ENCODE data around the gene C13orf46.

C13orf46 gene

GRCh38 chr13:113956571-113956970 lies 17.3 kb downstream of the C13orf46 start:
- FAIRE-seq (no peak), DNase-seq (ENCODE audit: low spot score) (no peak)

GRCh38 chr13:113955691-113956090 lies 18.2 kb downstream of the C13orf46 start:
- no peak for FAIRE-seq

GRCh38 chr13:113955235-113955634 lies 18.6 kb downstream of the C13orf46 start:
- no peak for FAIRE-seq
- DNase-seq (ENCODE audit: low spot score): no peak

More at GRCh38 chr13:113955691-113956090, 18.2 kb downstream of the C13orf46 start:
- DNase-seq (ENCODE audit: low spot score): no peak

DNA sequence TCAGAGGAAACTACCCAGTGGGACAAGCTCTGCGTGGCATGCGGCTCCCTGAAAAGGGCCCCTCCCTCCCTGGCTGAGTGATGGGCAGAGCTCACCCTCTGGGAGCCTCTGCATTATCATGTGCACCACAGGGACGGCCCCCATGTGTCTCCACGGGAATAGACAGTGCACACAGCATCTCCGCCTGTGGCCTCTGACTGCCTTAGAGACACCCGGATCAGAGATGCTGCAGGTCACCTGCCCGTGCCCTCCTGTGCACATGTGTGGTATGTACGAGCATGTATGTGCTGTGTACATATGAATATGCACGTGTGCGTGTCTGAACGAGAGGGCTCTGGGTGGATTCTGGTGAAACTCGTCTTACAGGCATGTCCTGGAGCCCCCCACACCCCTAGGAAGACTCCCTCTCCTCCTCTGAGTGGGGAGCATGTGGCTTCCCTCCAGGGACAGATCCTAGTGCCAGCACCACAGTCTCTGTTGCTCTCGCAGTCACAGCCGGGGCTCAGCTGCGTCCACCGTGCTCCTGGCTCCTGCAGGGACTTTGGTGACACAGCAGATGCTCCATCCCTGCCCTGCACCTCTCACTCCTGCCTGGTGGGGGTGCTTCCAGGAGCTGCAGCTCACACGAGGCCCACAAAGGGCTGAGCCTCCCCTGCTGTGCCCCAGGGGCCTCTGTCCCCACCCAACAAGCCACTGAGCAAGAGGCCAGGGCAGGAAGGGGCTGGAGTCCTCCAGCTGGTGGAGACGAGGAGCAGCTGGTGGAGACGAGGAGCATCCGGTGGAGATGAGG lies 19.6 kb downstream of the C13orf46 start:
- no peak for DNase-seq (ENCODE audit: low spot score)
- no peak for FAIRE-seq

DNA sequence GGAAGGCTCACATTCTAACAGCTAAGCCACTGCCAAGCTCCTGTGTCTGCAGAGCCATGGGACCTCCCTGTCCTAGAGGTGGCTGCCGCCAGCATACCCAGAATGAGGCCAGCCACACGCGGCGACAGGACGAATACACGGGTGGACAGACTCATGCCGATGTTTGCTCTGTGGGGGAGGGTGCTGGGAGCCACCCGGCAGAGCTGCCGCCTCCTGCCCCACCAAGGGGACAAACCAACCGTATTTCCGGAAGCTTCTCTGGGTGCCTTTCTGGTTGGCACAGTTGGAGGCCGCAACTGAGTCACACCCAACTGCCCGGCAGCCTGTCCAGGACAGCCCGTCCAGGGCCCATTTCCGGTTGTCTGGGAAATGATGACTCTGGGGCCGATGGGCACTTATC lies 20.3 kb downstream of the C13orf46 start:
- DNase-seq (ENCODE audit: low spot score) (no peak), FAIRE-seq (no peak)

GRCh38 chr13:113952983-113953520 lies 20.8 kb downstream of the C13orf46 start:
- FAIRE-seq: no peak
- no peak for DNase-seq (ENCODE audit: low spot score)

- no peak for FAIRE-seq
- no peak for DNase-seq (ENCODE audit: low spot score)
These were observed 21.5 kb downstream of the C13orf46 start for GRCh38 chr13:113952151-113952982.

GRCh38 chr13:113951246-113951999 lies 22.5 kb downstream of the C13orf46 start:
- DNase-seq (ENCODE audit: low spot score) (peak; percentile 71), FAIRE-seq (no peak)

GRCh38 chr13:113950451-113951245 lies 23.2 kb downstream of the C13orf46 start:
- DNase-seq (ENCODE audit: low spot score): no peak
- no peak for FAIRE-seq

DNA sequence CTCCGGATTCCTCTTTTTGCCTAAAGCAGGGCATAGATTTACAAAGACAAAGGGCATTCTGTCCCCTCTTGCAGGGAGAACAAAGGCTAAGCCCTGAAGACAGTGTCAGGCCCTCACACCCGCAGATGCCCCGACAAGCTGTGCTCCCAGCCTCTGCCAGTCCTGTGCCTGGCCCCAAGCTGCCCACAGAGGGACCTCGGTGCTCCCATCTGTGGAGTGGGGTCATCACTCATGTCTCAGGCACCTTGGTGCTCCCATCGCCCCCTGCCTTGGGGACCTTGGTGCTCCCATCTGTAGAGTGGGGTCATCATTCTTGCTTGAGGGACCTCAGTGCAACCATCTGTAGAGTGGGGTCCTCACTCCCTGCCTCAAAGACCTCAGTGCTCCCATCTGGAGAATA lies 24.3 kb downstream of the C13orf46 start:
- DNase-seq (ENCODE audit: low spot score) (no peak), FAIRE-seq (no peak)

DNA sequence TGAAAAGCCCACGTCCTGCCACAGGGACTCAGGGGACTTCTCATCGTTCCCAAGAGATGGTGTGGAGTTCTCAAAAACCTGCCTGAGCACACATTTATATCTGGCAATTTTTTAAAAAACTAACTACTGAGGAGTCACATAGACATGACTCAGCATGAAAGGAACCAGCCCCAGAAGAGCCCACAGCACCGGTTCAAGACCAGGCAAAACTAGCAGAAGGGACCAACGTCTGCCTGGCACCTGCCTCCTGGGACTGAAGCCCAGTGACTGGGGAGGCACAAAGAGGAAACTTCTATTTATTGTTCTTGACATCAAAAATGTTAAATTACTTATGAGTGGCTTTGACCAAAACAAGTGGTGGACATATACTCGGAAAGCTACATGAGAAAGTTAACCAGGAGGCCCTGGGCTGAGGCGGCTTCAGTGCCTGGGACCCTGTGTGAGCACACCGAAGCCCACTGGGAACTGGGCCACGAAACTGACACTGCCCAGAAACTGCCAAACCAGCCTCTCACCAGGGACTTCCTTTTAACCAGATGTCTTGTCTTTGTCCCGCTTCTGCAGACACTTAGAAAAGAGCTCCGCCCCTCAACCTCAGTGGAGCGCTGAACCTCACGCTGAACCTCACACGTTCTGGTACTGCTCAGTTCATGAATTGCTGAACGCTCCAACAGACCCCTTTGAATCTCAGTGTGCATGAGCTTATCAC lies 25.7 kb downstream of the C13orf46 start:
- DNase-seq (ENCODE audit: low spot score): no peak
- FAIRE-seq: no peak

DNA sequence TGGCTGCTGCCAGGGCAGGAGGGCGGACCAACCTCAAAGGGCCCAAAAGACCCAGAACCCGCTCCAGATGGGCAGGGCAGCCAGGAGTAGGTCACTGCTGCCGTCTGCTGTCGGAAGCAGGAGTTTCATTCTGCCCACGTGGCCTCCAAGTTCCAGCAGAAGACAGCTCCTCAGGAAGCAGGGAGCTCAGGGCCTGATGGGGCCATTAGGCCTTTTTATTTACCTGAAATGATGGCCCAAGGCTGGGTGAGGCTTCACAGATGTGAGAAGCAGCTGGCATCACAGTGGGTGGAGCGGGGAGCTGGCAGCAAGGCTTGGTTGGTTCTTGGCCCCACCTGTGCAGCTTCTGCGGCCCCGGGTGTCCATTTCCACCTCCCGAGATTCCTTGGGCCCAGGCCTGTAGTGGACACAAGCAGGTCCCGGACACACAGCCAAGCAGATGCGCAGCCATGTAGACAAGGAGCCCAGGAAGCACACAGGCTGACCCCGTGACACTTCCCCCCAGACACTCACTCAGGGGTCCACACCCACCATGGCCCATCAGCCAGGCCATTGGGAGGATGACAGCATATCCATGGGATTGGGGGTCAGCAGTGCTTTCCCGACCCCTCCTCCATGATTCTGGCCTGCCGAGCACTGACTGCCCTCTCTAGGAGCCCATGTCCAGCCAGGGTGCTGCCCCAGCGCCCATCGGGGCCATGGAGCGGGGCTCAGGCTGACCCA lies 26.4 kb downstream of the C13orf46 start:
- no peak for FAIRE-seq
- DNase-seq (ENCODE audit: low spot score): peak; percentile 52

GRCh38 chr13:113946409-113947181 lies 27.3 kb downstream of the C13orf46 start:
- FAIRE-seq: no peak
- DNase-seq (ENCODE audit: low spot score): no peak

DNA sequence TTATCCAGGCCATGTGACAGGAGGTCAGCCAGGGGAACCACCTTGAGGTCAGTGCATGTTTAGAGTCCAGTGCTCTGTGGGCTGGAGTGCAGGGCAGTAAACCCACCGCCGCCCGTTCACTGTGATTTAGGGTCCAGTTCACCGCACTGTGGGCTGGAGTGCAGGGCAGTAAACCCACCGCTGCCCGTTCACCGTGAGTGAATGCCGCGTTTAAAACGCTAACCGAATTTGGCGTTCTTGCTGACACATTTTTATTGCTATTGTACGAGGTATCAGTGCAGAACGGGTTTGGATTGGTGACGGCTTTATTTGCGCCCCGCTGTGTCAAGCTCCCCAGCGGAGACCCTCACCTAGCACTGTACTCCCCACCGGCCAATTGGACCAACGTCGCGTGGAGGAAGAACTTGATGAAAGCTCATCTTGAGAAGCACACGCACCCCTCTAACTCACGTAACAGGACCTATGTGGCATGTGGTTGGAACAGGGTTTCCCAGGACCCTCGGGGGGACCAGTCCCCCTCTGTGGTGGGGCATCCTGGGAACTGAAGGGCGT lies 27.9 kb downstream of the C13orf46 start:
- FAIRE-seq (no peak), DNase-seq (ENCODE audit: low spot score) (no peak)

- FAIRE-seq: no peak
- no peak for DNase-seq (ENCODE audit: low spot score)
These were observed 29.9 kb downstream of the C13orf46 start for GRCh38 chr13:113943821-113944565.

GRCh38 chr13:113942591-113943103 lies 31.2 kb downstream of the C13orf46 start:
- no peak for DNase-seq (ENCODE audit: low spot score)
- FAIRE-seq: no peak

GRCh38 chr13:113941571-113942191 lies 32.2 kb downstream of the C13orf46 start:
- no peak for FAIRE-seq

More at GRCh38 chr13:113941571-113942191, 32.2 kb downstream of the C13orf46 start:
- no peak for DNase-seq (ENCODE audit: low spot score)
